COLO668 (cell line): ENCODE data around the gene SCP2.

Experiments
- DNase-seq: peaks from one replicate; lab custom pipeline; 2025; ENCODE audit not compliant: unreplicated experiment; lab: John Stamatoyannopoulos, UW

The SCP2 gene

GRCh38 chr1:53093778-53094532 is 166.9 kb downstream of the SCP2 start:
- no peak for DNase-seq

GRCh38 chr1:53094533-53094919 is 167.4 kb downstream of the SCP2 start:
- no peak for DNase-seq
